K562 (cell line): ENCODE data around the gene SMC1A. TPM values are rescaled to one million over a fixed set of nuclear protein-coding genes. Genes with fewer than 3 reads are reported as not detected.

Experiments
- ARHGAP35 ChIP-seq: fragments of 450-650 bp; IDR thresholded peaks from 2 replicates; pipeline ENCODE4 v1.6.1; 2018; ENCODE audit not compliant: partially characterized antibody
- CHD1 ChIP-seq: fragments of 200-600 bp; sonication (generic); IDR thresholded peaks from one replicate; pipeline ENCODE4 v1.6.1; 2012; ENCODE audit warnings: mild to moderate bottlenecking, moderate library complexity, low read length, inconsistent platforms
- POLR2AphosphoS2 ChIP-seq: IDR thresholded peaks from 2 replicates; pipeline ENCODE4 v1.6.1; 2012; ENCODE audit warnings: low read length, improper control_type of control experiment
- RBM17 ChIP-seq: fragments of 200-400 bp; formaldehyde crosslinking; IDR thresholded peaks from 2 replicates; pipeline ENCODE4 v1.6.1; 2017; ENCODE audit warnings: low read depth, mild to moderate bottlenecking, low read length, borderline replicate concordance
- SETDB1 ChIP-seq: IDR thresholded peaks from one replicate; pipeline ENCODE4 v1.6.1; 2012; ENCODE audit warnings: low read length, control low read depth, inconsistent platforms
- SIX5 ChIP-seq, 2 experiments: IDR thresholded peaks; 2 replicates each; pipeline ENCODE4 v1.6.1; 2011; ENCODE audit warnings: low read length in 2 of 2, borderline replicate concordance in 1 of 2, low read depth in 1 of 2, mild to moderate bottlenecking in 1 of 2, moderate library complexity in 1 of 2; ENCODE audit not compliant: insufficient read depth in 1 of 2
- SRSF3 ChIP-seq: fragments of 200-400 bp; formaldehyde crosslinking; IDR thresholded peaks from 2 replicates; pipeline ENCODE4 v1.6.1; 2016; ENCODE audit warnings: mild to moderate bottlenecking, low read length, moderate library complexity; ENCODE audit not compliant: insufficient read depth
- ZKSCAN3 ChIP-seq: fragments of 250-450 bp; sonication (Bioruptor Pico); IDR thresholded peaks from 2 replicates; pipeline ENCODE4 v1.4.0; 2020
- polyA plus RNA-seq, 8 experiments: library from polyadenylated mRNA; depleted of rRNA in 4 of 8; stranded (reverse) in 5 of 8; unstranded in 3 of 8; fragments of >200 nt; fragmentation: Nextera tagmentation in 2 of 8; fragmentation: Illumina TruSeq in 1 of 8; extraction: Ambion mirVana in 2 of 8; extraction: Trizol in 1 of 8; gene quantifications; 2 replicates each; pipeline versions ENCODE4 v1.2.1 to v1.2.3, GENCODE V29; 2011 to 2014; ENCODE audit warnings: inconsistent platforms in 1 of 8, missing spikeins in 1 of 8
- total RNA-seq, 7 experiments: library from RNA; depleted of rRNA in 6 of 7; stranded (reverse); fragments of >200 nt in 6 of 7; fragmentation: Illumina TruSeq in 2 of 7; extraction: Trizol in 2 of 7; gene quantifications; 2 replicates each; pipeline versions ENCODE4 v1.2.1 to v1.2.3, GENCODE V29; 2011 to 2021; ENCODE audit warnings: low replicate concordance in 1 of 7
- TF ChIP-seq, protein P1 (sequence below): fragments of 250-450 bp; sonication (Bioruptor Pico); IDR thresholded peaks from 2 replicates; pipeline ENCODE4 v1.5.0; 2022; ENCODE audit warnings: mild to moderate bottlenecking
- TF ChIP-seq, protein P2 (sequence below): sonication (generic); formaldehyde crosslinking; IDR thresholded peaks from 2 replicates; pipeline ENCODE4 v1.8.0; 2022; ENCODE audit warnings: mild to moderate bottlenecking, missing genetic modification reagents
- TF ChIP-seq, protein P3 (sequence below): fragments of 450-650 bp; IDR thresholded peaks from 2 replicates; pipeline ENCODE4 v1.6.1; 2016
- TF ChIP-seq, protein P4 (sequence below), 2 experiments: IDR thresholded peaks; 2 replicates each; pipeline ENCODE4 v1.6.1; 2011; ENCODE audit warnings: borderline replicate concordance in 1 of 2, control low read depth in 1 of 2, low read depth in 1 of 2, low read length in 1 of 2, mild to moderate bottlenecking in 1 of 2, mixed read lengths in 1 of 2, moderate library complexity in 1 of 2; ENCODE audit not compliant: insufficient read depth in 1 of 2, insufficient read length in 1 of 2, poor library complexity in 1 of 2, severe bottlenecking in 1 of 2; ENCODE audit errors: extremely low read depth in 1 of 2
- TF ChIP-seq, protein P5 (sequence below): sonication (generic); formaldehyde crosslinking; IDR thresholded peaks from 2 replicates; pipeline ENCODE4 v1.8.0; 2022; ENCODE audit warnings: mild to moderate bottlenecking, missing genetic modification reagents
- TF ChIP-seq, protein P6 (sequence below): fragments of 200-800 bp; sonication (Bioruptor generic); IDR thresholded peaks from 2 replicates; pipeline ENCODE4 v1.6.1; 2017; ENCODE audit warnings: missing genetic modification characterization, missing compliant biosample characterization

SMC1A gene
- total and polyA plus RNA-seq, 9 of the 15 experiments (the other 6 are each of a cell fraction or from before 2014, with no cell fraction given) = 28.5 to 126 (median 71.2) TPM

DNA sequence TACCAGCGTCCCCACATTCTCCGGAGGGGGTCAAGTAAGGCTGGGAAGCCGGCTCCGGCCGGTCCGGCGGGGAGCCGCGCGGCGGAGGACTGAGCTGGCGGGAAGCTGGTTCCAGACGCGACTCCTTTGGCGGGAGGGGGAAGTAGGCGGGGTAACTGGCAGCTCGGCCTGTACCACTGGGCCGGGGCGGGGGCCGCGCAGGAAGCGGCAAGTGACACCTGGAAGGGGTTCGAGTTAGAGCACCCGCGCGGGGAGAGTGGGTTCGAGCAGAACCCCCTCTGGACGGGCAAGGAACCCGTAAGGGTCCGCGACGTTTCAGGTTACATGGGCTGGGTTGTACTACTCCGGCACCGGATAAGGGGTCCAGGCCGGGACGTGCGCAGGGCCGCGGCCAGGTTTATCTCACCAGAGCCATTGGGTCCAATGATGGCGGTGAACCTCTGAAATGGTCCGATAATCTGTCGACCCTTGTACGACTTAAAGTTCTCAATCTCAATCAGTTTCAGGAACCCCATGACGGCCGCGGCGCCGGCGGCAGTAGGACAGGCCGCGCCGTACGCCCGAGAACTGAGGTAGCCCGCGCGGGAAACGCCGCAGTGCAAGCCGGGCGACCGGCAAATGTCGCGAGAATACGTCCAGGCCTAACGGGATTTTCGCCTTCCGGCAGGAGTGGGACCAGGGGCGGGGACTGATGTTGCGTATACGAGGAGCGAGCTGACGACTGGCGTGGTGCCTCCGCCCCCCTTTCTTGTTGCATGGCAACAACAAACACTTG, at the start of gene SMC1A (continued):
- TF ChIP-seq, protein P1, sequence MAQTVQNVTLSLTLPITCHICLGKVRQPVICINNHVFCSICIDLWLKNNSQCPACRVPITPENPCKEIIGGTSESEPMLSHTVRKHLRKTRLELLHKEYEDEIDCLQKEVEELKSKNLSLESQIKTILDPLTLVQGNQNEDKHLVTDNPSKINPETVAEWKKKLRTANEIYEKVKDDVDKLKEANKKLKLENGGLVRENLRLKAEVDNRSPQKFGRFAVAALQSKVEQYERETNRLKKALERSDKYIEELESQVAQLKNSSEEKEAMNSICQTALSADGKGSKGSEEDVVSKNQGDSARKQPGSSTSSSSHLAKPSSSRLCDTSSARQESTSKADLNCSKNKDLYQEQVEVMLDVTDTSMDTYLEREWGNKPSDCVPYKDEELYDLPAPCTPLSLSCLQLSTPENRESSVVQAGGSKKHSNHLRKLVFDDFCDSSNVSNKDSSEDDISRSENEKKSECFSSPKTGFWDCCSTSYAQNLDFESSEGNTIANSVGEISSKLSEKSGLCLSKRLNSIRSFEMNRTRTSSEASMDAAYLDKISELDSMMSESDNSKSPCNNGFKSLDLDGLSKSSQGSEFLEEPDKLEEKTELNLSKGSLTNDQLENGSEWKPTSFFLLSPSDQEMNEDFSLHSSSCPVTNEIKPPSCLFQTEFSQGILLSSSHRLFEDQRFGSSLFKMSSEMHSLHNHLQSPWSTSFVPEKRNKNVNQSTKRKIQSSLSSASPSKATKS (CRISPR knock-in tag) = no peak
- no peak for TF ChIP-seq SRSF3
- no peak for TF ChIP-seq SETDB1
- TF ChIP-seq ARHGAP35 = peak; percentile 72
- no peak; a peak in 1 of 4 replicates for TF ChIP-seq SIX5 (IDR thresholded peaks at IDR 0.05; ENCODE audit: borderline replicate concordance in 1 of 2, insufficient read depth in 1 of 2, low read depth in 1 of 2, low read length in 2 of 2)
- TF ChIP-seq POLR2AphosphoS2 = peak; percentile 50; the same call in 1 of the 2 replicates
- TF ChIP-seq, protein P2, sequence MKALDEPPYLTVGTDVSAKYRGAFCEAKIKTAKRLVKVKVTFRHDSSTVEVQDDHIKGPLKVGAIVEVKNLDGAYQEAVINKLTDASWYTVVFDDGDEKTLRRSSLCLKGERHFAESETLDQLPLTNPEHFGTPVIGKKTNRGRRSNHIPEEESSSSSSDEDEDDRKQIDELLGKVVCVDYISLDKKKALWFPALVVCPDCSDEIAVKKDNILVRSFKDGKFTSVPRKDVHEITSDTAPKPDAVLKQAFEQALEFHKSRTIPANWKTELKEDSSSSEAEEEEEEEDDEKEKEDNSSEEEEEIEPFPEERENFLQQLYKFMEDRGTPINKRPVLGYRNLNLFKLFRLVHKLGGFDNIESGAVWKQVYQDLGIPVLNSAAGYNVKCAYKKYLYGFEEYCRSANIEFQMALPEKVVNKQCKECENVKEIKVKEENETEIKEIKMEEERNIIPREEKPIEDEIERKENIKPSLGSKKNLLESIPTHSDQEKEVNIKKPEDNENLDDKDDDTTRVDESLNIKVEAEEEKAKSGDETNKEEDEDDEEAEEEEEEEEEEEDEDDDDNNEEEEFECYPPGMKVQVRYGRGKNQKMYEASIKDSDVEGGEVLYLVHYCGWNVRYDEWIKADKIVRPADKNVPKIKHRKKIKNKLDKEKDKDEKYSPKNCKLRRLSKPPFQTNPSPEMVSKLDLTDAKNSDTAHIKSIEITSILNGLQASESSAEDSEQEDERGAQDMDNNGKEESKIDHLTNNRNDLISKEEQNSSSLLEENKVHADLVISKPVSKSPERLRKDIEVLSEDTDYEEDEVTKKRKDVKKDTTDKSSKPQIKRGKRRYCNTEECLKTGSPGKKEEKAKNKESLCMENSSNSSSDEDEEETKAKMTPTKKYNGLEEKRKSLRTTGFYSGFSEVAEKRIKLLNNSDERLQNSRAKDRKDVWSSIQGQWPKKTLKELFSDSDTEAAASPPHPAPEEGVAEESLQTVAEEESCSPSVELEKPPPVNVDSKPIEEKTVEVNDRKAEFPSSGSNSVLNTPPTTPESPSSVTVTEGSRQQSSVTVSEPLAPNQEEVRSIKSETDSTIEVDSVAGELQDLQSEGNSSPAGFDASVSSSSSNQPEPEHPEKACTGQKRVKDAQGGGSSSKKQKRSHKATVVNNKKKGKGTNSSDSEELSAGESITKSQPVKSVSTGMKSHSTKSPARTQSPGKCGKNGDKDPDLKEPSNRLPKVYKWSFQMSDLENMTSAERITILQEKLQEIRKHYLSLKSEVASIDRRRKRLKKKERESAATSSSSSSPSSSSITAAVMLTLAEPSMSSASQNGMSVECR (CRISPR knock-in tag) = peak; percentile 62; the same call in 1 of the 2 replicates
- TF ChIP-seq, protein P3, sequence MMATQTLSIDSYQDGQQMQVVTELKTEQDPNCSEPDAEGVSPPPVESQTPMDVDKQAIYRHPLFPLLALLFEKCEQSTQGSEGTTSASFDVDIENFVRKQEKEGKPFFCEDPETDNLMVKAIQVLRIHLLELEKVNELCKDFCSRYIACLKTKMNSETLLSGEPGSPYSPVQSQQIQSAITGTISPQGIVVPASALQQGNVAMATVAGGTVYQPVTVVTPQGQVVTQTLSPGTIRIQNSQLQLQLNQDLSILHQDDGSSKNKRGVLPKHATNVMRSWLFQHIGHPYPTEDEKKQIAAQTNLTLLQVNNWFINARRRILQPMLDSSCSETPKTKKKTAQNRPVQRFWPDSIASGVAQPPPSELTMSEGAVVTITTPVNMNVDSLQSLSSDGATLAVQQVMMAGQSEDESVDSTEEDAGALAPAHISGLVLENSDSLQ = peak; percentile 51
- TF ChIP-seq CHD1 = no peak
- TF ChIP-seq, protein P4, sequence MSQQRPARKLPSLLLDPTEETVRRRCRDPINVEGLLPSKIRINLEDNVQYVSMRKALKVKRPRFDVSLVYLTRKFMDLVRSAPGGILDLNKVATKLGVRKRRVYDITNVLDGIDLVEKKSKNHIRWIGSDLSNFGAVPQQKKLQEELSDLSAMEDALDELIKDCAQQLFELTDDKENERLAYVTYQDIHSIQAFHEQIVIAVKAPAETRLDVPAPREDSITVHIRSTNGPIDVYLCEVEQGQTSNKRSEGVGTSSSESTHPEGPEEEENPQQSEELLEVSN (IDR thresholded peaks at IDR 0.05; ENCODE audit: borderline replicate concordance in 1 of 2, extremely low read depth in 1 of 2, insufficient read depth in 1 of 2, insufficient read length in 1 of 2, low read depth in 1 of 2, low read length in 1 of 2, poor library complexity in 1 of 2, severe bottlenecking in 1 of 2) = peak; percentile 86 to 90
- TF ChIP-seq RBM17 = no peak
- TF ChIP-seq, protein P5, sequence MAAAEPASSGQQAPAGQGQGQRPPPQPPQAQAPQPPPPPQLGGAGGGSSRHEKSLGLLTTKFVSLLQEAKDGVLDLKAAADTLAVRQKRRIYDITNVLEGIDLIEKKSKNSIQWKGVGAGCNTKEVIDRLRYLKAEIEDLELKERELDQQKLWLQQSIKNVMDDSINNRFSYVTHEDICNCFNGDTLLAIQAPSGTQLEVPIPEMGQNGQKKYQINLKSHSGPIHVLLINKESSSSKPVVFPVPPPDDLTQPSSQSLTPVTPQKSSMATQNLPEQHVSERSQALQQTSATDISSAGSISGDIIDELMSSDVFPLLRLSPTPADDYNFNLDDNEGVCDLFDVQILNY (CRISPR knock-in tag) = no peak
- no peak for TF ChIP-seq ZKSCAN3 (CRISPR knock-in tag)
- TF ChIP-seq, protein P6, sequence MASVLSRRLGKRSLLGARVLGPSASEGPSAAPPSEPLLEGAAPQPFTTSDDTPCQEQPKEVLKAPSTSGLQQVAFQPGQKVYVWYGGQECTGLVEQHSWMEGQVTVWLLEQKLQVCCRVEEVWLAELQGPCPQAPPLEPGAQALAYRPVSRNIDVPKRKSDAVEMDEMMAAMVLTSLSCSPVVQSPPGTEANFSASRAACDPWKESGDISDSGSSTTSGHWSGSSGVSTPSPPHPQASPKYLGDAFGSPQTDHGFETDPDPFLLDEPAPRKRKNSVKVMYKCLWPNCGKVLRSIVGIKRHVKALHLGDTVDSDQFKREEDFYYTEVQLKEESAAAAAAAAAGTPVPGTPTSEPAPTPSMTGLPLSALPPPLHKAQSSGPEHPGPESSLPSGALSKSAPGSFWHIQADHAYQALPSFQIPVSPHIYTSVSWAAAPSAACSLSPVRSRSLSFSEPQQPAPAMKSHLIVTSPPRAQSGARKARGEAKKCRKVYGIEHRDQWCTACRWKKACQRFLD (CRISPR knock-in tag) = no peak
